HEK293 (cell line): ENCODE data around the gene MAP3K5.

Experiments used
- FEZF1 ChIP-seq: fragments of 450-650 bp; formaldehyde crosslinking; IDR thresholded peaks from 2 replicates; pipeline ENCODE4 v1.5.1; 2016; ENCODE audit warnings: missing biosample characterization, missing genetic modification characterization
- GLI2 ChIP-seq: fragments of 450-650 bp; formaldehyde crosslinking; IDR thresholded peaks from 2 replicates; pipeline ENCODE4; 2017; ENCODE audit warnings: missing biosample characterization, missing genetic modification characterization, low read depth, borderline replicate concordance
- HOXD13 ChIP-seq: sonication (generic); formaldehyde crosslinking; IDR thresholded peaks from 2 replicates; pipeline ENCODE4 v1.8.0; 2022; ENCODE audit warnings: missing genetic modification reagents, borderline replicate concordance
- IKZF3 ChIP-seq: fragments of 450-650 bp; IDR thresholded peaks from 2 replicates; pipeline ENCODE4 v1.5.0; 2018; ENCODE audit warnings: missing biosample characterization, mild to moderate bottlenecking, missing genetic modification characterization, moderate library complexity
- REST ChIP-seq: fragments of 450-650 bp; formaldehyde crosslinking; IDR thresholded peaks from 2 replicates; pipeline ENCODE4 v1.5.1; 2016; ENCODE audit warnings: missing biosample characterization, missing genetic modification characterization
- TSHZ1 ChIP-seq: fragments of 450-650 bp; formaldehyde crosslinking; IDR thresholded peaks from 2 replicates; pipeline ENCODE4 v1.5.1; 2016; ENCODE audit warnings: missing biosample characterization, missing genetic modification characterization, borderline replicate concordance
- WT1 ChIP-seq: fragments of 450-650 bp; formaldehyde crosslinking; IDR thresholded peaks from 2 replicates; pipeline ENCODE4 v1.5.1; 2016; ENCODE audit warnings: missing biosample characterization, missing genetic modification characterization
- ZBTB1 ChIP-seq: fragments of 450-650 bp; formaldehyde crosslinking; IDR thresholded peaks from 2 replicates; pipeline ENCODE4 v1.5.1; 2016; ENCODE audit warnings: missing biosample characterization, missing genetic modification characterization
- ZBTB17 ChIP-seq: fragments of 450-650 bp; formaldehyde crosslinking; IDR thresholded peaks from 2 replicates; pipeline ENCODE4 v1.5.1; 2016; ENCODE audit warnings: missing biosample characterization, missing genetic modification characterization
- ZEB2 ChIP-seq: fragments of 450-650 bp; formaldehyde crosslinking; IDR thresholded peaks from 2 replicates; pipeline ENCODE4 v1.5.1; 2016; ENCODE audit warnings: missing biosample characterization, missing genetic modification characterization
- ZFP37 ChIP-seq: fragments of 450-650 bp; formaldehyde crosslinking; IDR thresholded peaks from 2 replicates; pipeline ENCODE4 v1.5.1; 2016; ENCODE audit warnings: missing biosample characterization, missing genetic modification characterization
- ZNF18 ChIP-seq: fragments of 450-650 bp; formaldehyde crosslinking; IDR thresholded peaks from 2 replicates; pipeline ENCODE4 v1.5.1; 2016; ENCODE audit warnings: missing biosample characterization, missing genetic modification characterization
- ZNF23 ChIP-seq: fragments of 450-650 bp; formaldehyde crosslinking; IDR thresholded peaks from 2 replicates; pipeline ENCODE4 v1.5.1; 2016; ENCODE audit warnings: missing biosample characterization, missing genetic modification characterization, borderline replicate concordance
- ZNF24 ChIP-seq: fragments of 450-650 bp; formaldehyde crosslinking; IDR thresholded peaks from 2 replicates; pipeline ENCODE4 v1.5.1; 2016; ENCODE audit warnings: missing biosample characterization, missing genetic modification characterization
- ZNF266 ChIP-seq: fragments of 450-650 bp; formaldehyde crosslinking; IDR thresholded peaks from 2 replicates; pipeline ENCODE4 v1.5.1; 2016; ENCODE audit warnings: missing biosample characterization, missing genetic modification characterization, low read depth
- ZNF391 ChIP-seq: fragments of 450-650 bp; formaldehyde crosslinking; IDR thresholded peaks from 2 replicates; pipeline ENCODE4 v1.5.1; 2016; ENCODE audit warnings: low read depth, missing biosample characterization, missing genetic modification characterization, borderline replicate concordance
- ZNF394 ChIP-seq: fragments of 450-650 bp; formaldehyde crosslinking; IDR thresholded peaks from 2 replicates; pipeline ENCODE4 v1.5.1; 2016; ENCODE audit warnings: missing biosample characterization, missing genetic modification characterization, mild to moderate bottlenecking, moderate library complexity, borderline replicate concordance
- ZNF510 ChIP-seq: fragments of 450-650 bp; formaldehyde crosslinking; IDR thresholded peaks from 2 replicates; pipeline ENCODE4 v1.5.1; 2018; ENCODE audit warnings: mild to moderate bottlenecking, missing genetic modification characterization, missing biosample characterization; ENCODE audit not compliant: insufficient replicate concordance
- ZNF558 ChIP-seq: fragments of 450-650 bp; formaldehyde crosslinking; IDR thresholded peaks from 2 replicates; pipeline ENCODE4 v1.5.1; 2016; ENCODE audit warnings: missing biosample characterization, missing genetic modification characterization
- ZSCAN4 ChIP-seq: fragments of 450-650 bp; formaldehyde crosslinking; IDR thresholded peaks from 2 replicates; pipeline ENCODE4 v1.5.1; 2017; ENCODE audit warnings: missing biosample characterization, missing genetic modification characterization
- TF ChIP-seq, protein P1 (sequence below): fragments of 450-650 bp; formaldehyde crosslinking; IDR thresholded peaks from 2 replicates; pipeline ENCODE4 v1.5.1; 2017; ENCODE audit warnings: missing biosample characterization, missing genetic modification characterization
- TF ChIP-seq, protein P2 (sequence below): fragments of 450-650 bp; formaldehyde crosslinking; IDR thresholded peaks from 2 replicates; pipeline ENCODE4 v1.5.1; 2016; ENCODE audit warnings: missing biosample characterization, missing genetic modification characterization
- TF ChIP-seq, protein P3 (sequence below): fragments of 450-650 bp; formaldehyde crosslinking; IDR thresholded peaks from 2 replicates; pipeline ENCODE4 v1.5.1; 2017; ENCODE audit warnings: missing biosample characterization, missing genetic modification characterization

MAP3K5 gene

DNA sequence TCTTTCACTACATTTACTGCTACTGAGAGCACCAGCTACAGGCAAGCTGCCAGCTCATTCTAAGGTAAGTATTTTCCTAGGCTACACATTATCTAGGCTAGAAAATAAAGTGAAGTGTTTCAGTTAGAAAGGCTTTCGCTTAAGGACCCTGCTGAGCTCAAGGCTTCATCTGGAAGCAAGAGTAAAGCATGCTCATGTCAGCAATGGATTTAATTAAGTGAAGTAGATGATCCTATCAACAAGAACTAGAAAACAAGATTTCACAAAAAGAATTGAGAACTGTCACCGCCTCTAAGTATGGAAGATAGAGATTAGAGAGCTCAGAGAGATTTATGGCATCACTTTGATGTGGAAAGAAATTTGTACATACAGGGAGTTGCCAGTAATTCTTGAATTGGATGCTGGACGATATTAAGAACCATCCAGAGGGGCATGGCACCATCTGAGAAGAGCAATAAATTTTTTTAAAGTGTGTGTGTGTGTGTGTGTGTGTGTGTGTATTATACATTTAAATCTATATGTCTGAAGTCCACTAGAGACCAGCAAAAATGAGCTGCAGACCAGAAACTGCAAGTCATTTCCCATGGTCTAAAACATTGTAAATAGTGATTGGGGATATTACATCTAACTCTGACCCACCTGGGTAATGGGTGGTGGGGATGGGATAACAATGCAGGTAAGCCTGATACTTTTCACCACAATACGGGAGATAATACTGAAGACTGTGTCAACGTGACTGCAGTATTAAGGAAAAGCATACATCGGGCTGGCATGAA lies 136.8 kb downstream of the MAP3K5 start (continued):
- TF ChIP-seq, protein P1, sequence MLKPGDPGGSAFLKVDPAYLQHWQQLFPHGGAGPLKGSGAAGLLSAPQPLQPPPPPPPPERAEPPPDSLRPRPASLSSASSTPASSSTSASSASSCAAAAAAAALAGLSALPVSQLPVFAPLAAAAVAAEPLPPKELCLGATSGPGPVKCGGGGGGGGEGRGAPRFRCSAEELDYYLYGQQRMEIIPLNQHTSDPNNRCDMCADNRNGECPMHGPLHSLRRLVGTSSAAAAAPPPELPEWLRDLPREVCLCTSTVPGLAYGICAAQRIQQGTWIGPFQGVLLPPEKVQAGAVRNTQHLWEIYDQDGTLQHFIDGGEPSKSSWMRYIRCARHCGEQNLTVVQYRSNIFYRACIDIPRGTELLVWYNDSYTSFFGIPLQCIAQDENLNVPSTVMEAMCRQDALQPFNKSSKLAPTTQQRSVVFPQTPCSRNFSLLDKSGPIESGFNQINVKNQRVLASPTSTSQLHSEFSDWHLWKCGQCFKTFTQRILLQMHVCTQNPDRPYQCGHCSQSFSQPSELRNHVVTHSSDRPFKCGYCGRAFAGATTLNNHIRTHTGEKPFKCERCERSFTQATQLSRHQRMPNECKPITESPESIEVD (tag by site-specific recombination) = peak; percentile 99
- TF ChIP-seq ZNF558 (tag by site-specific recombination) = no peak
- TF ChIP-seq ZNF24 = no peak
- peak; percentile 29; the same call in 1 of the 2 replicates for TF ChIP-seq IKZF3
- no peak for TF ChIP-seq ZNF391
- 0 out of 2 replicates have a peak, but pooled peaks have one; percentile 10 for TF ChIP-seq GLI2 (tag by site-specific recombination)
- TF ChIP-seq FEZF1 = peak; percentile 52; the same call in 1 of the 2 replicates
- 0 out of 2 replicates have a peak, but pooled peaks have one; percentile 11 for TF ChIP-seq ZBTB17
- TF ChIP-seq ZNF18 (tag by site-specific recombination) = peak; percentile 49; the same call in 1 of the 2 replicates
- TF ChIP-seq, protein P2, sequence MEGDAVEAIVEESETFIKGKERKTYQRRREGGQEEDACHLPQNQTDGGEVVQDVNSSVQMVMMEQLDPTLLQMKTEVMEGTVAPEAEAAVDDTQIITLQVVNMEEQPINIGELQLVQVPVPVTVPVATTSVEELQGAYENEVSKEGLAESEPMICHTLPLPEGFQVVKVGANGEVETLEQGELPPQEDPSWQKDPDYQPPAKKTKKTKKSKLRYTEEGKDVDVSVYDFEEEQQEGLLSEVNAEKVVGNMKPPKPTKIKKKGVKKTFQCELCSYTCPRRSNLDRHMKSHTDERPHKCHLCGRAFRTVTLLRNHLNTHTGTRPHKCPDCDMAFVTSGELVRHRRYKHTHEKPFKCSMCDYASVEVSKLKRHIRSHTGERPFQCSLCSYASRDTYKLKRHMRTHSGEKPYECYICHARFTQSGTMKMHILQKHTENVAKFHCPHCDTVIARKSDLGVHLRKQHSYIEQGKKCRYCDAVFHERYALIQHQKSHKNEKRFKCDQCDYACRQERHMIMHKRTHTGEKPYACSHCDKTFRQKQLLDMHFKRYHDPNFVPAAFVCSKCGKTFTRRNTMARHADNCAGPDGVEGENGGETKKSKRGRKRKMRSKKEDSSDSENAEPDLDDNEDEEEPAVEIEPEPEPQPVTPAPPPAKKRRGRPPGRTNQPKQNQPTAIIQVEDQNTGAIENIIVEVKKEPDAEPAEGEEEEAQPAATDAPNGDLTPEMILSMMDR (tag by site-specific recombination) = no peak
- peak; percentile 93 for TF ChIP-seq WT1
- no peak for TF ChIP-seq ZFP37 (tag by site-specific recombination)
- no peak for TF ChIP-seq ZNF394 (tag by site-specific recombination)
- TF ChIP-seq HOXD13 (CRISPR knock-in tag) = no peak
- TF ChIP-seq TSHZ1 (tag by site-specific recombination) = no peak
- no peak for TF ChIP-seq ZNF510 (tag by site-specific recombination)
- TF ChIP-seq REST (tag by site-specific recombination) = no peak
- TF ChIP-seq ZEB2 (tag by site-specific recombination) = no peak
- TF ChIP-seq ZNF23 (tag by site-specific recombination) = no peak
- TF ChIP-seq ZBTB1 (tag by site-specific recombination) = no peak
- TF ChIP-seq, protein P3, sequence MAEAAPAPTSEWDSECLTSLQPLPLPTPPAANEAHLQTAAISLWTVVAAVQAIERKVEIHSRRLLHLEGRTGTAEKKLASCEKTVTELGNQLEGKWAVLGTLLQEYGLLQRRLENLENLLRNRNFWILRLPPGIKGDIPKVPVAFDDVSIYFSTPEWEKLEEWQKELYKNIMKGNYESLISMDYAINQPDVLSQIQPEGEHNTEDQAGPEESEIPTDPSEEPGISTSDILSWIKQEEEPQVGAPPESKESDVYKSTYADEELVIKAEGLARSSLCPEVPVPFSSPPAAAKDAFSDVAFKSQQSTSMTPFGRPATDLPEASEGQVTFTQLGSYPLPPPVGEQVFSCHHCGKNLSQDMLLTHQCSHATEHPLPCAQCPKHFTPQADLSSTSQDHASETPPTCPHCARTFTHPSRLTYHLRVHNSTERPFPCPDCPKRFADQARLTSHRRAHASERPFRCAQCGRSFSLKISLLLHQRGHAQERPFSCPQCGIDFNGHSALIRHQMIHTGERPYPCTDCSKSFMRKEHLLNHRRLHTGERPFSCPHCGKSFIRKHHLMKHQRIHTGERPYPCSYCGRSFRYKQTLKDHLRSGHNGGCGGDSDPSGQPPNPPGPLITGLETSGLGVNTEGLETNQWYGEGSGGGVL = no peak
- peak; percentile 63; the same call in 1 of the 2 replicates for TF ChIP-seq ZSCAN4 (tag by site-specific recombination)
- TF ChIP-seq ZNF266 (tag by site-specific recombination) = no peak
